Endometrial microvascular endothelial cells (primary cell): ENCODE data around the gene PATJ. TPM values are rescaled to one million over a fixed set of nuclear protein-coding genes. Genes with fewer than 3 reads are reported as not detected.
"Not testable (repeated sequence)": the region's sequence is repeated elsewhere in the genome, so short reads cannot be mapped to it uniquely, and the experiment has no call there.

Experiments
- in situ Hi-C: cut with HindIII; loops from 2 replicates; pipeline ENCODE4 v1.10.0; 2017; ENCODE audit warnings: low sequenced_read_pairs, low pct_unique_long_range_greater_than_20kb; ENCODE audit errors: inconsistent ontology term
- total RNA-seq: library from RNA; depleted of rRNA; stranded (reverse); fragments of >200 nt; gene quantifications from one replicate; pipeline ENCODE4 v1.2.3, GENCODE V29; 2015; ENCODE audit errors: inconsistent ontology term

The PATJ gene
- total RNA-seq, 1 donor from 2014 or later: 3.7 TPM

DNA sequence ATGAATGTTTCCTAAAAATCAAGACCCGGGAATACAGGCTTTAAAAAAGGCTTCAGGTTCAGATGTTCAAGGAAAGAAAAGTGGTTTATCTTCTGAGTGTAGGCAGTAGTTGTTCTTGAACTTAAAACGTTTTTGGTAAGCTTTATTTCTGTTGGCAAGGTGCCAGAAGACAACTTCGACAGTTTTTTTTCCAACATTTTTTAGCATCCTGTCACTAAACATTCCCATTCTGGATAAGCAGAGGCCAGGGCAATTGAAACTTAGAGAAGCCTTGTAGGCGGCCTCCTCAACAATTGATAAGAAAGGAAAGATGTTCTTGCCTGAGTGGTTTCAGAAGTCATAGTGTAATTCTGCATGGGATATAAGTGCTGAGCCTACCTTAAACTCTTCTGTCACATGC, 66.7 kb downstream of the PATJ start:
- in situ Hi-C loops: no loop called here

DNA sequence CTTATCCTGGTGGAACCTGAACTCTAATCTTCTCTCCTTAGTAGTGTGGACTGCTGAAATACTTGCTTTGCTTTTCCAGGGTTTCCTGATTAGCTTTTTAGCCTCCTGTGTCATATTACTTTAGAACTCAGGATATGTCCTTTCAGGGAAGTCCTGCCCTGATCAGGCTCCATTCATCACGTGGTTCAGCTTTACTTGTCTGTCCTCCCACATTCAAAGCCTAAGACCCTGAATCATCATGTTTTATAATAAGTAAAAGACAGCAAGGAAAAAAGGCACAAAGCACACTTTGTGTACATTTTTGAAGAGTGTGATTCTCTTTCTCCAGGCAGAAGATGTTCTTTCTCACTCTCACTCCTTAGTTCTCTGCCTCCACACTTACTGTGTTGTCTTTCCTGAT, 70.6 kb downstream of the PATJ start:
- in situ Hi-C loops: no loop called here

GRCh38 chr1:61816191-61816590, 73.9 kb downstream of the PATJ start:
- in situ Hi-C loops: no loop called here

DNA sequence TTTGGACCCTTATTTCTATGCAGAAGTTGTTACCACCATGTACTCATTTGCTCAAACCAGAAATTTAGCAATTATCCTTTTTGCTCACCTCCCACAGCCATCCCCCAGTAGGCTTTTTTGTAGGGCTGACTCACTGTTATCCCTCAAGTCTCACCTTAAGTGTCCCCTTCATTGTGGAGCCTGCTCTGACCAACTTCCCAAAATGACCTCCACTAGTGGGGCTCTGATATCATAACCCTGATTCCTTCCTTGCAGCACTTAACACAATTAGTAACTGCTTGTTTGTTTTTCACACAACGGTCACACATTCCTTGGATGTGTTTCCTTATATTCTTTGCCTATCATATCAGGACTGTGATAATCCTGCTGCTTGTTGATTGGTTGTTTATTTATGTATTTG, 76.7 kb downstream of the PATJ start:
- in situ Hi-C loops: no loop called here

DNA sequence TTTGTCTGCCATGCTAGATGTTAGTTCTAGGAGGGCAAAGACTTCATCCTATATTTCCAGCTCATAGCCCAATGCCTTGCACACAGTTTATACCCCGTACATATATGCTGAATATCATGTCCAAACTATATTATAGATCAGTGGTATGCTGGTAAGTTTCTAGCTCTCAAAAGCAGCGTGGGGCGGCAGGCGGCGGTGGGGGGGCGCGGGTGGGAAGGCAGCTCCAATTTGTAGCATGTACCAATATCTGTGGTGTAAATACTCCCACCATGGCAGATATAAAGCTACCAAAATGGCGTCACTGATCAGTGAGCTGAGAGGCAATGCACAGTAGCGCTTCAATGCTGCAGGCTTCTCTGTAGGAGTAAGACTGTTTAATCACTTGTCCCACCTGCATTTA, 77.1 kb downstream of the PATJ start:
- in situ Hi-C loops: no loop called here

GRCh38 chr1:61825393-61825792, 83.1 kb downstream of the PATJ start:
- in situ Hi-C loops: no loop called here

DNA sequence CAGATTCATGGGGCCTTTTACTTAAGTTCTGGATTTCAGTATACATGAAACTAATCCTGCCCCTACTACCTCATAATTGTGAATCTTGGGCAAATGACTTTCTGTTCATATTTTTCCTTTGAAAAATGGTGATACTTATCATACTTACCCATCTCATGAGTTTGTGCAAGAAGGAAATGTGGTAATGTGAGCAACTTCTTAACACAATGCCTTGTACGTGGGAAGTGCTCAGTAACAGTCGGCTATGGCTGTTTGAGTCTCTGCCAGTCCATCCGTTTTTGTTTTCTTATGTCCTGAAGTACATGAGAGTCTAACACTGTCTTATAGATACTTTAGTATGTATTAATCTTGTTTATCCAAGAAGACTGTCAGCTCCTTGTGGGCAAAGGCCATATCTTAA, 86.5 kb downstream of the PATJ start:
- in situ Hi-C loops: no loop called here

DNA sequence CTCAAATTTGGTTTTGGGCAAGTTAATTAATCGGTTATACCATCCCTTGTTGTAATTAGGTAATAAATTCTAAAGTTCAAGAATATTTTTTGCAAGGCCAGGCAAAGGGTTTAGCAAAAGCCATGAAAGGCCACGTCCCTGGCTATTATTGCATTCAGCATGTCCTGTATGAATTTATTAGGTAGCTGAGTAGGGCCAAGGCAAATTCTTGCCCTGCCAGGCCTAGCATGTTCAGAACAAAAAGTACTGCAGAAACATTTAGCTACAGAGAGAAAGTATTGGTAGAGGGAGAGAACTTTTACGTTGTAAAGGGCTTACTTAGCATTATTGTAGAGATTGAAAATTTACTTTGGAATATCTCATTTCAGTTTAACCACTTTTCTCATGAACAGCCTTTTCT, 94.4 kb downstream of the PATJ start:
- in situ Hi-C loops: no loop called here

- in situ Hi-C loops: not testable (repeated sequence)
These were observed 95.3 kb downstream of the PATJ start for GRCh38 chr1:61837607-61838006.

DNA sequence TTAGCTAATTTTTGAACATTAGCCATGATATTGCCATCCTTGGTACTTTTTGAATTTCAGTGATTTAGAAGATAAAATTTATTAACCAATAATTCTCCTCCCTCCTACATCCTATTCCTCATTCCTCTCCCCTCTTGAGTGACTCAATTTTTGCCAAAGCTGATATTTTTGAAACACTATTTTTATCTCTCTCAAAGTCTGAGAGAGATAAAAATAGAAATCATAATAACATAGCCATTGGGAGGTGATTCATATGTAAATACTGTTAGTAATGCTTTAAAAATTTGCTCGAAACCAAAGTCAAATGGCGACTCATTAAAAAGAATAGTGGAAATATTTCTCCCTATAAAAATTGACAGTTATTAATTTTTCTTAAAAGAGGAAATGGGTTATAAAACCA, 97.4 kb downstream of the PATJ start:
- in situ Hi-C loops: no loop called here

- in situ Hi-C loops: no loop called here
These were observed 99.8 kb downstream of the PATJ start for GRCh38 chr1:61842036-61842435.

- in situ Hi-C loops: no loop called here
These were observed 100.7 kb downstream of the PATJ start for GRCh38 chr1:61842863-61843514.

DNA sequence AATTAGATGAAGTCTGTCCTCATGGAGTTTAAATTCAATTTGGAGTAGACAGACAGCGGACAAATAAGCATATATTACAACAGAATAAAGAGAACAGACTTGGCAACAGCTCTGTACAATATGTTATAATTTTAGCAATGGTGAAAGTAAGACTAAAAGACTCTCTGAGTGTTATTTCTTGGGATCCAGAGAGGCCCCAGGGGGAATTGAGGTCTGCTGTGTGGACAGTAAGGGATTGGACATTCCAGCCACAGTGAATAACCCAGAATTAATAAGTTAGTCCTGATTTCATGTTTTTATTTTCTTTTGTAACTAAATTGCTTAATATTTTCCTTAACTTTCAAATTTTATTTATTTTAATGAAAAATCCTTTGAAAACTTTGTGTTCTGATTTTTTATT, 101.7 kb downstream of the PATJ start:
- in situ Hi-C loops: no loop called here

GRCh38 chr1:61844664-61845063, 102.4 kb downstream of the PATJ start:
- in situ Hi-C loops: not testable (repeated sequence)

DNA sequence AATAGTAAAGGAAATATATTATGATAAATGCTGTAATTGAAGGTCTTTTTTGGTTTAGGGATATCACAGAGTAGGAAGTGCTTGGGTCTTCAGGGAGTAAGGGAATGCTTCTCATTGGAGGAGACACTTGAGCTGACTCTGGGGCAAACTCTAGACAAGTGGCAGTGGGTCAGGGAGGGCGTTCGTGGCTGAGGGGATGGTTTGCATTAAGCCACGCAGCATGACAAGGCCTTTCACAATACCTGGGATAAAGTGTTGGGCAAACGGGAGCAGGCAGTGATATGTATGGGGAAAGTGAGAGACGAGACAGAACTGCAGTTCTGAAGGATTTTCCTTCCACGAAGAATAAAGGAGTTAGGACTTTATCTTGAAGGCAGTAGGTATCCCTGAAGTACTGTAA, 109.0 kb downstream of the PATJ start:
- in situ Hi-C loops: no loop called here

DNA sequence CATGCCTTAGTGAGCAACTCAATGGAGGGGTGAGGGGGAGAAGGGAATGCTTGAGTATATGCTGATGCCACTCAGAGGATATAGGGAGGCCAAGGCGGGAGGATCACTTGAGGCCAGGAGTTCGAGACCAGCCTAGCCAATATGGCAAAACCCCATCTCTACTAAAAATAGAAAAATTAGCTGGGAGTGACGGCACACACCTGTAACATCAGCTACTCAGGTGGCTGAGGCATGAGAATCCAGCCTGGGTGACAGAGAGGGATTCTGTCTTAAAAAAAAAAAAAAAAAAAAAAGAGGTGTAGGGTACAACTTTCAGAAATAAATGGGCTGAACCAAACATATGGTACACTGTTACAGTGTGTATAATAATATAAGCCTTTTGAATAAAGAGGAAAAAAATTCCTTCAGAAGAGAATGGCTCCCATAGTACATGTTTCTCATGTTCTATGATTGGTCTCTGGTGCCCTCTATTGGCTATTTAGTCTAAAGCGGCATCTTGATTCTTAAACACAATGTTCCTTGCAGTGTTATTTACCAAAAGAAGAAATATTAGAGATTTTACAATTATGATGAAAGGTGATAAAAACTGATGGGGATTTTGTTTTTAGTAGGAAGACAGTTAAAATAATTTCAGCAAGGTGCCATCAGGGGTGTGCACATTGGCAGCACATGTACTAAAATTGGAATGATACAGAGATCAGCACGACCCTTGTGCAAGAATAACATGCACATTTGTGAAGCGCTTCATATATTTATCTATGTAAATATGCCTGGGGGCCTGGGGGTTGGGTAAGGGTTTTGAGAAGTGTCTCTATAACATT, 109.8 kb downstream of the PATJ start:
- in situ Hi-C loops: no loop called here

GRCh38 chr1:61852670-61853015, 110.4 kb downstream of the PATJ start:
- in situ Hi-C loops: no loop called here

GRCh38 chr1:61853583-61853982, 111.3 kb downstream of the PATJ start:
- in situ Hi-C loops: no loop called here

GRCh38 chr1:61864489-61864888, 122.2 kb downstream of the PATJ start:
- in situ Hi-C loops: no loop called here

GRCh38 chr1:61865646-61866220, 123.5 kb downstream of the PATJ start:
- in situ Hi-C loops: no loop called here
